Measurements from ENCODE around the gene AP1S3. TPM values are rescaled to one million over a fixed set of nuclear protein-coding genes. Genes with fewer than 3 reads are reported as not detected.
"Not testable (repeated sequence)": the region's sequence is repeated elsewhere in the genome, so short reads cannot be mapped to it uniquely, and the experiment has no call there.

Gene AP1S3
- total RNA-seq, 1 donor from 2014 or later = 3.5 TPM

- Mint-ChIP-seq H3K4me1 (ENCODE audit: unreplicated experiment) (peaks cover 15% of the 10 kb centered on the region), H3K27ac (ENCODE audit: unreplicated experiment) (no peak overlapping the region), H3K9me3 (ENCODE audit: unreplicated experiment) (no peaks in the 10 kb centered on the region), H3K4me3 (ENCODE audit: unreplicated experiment) (no peak overlapping the region), H3K27me3 (ENCODE audit: unreplicated experiment) (no peaks in the 10 kb centered on the region), H3K36me3 (ENCODE audit: unreplicated experiment) (no peaks in the 10 kb centered on the region)
- TF ChIP-seq, protein P1, sequence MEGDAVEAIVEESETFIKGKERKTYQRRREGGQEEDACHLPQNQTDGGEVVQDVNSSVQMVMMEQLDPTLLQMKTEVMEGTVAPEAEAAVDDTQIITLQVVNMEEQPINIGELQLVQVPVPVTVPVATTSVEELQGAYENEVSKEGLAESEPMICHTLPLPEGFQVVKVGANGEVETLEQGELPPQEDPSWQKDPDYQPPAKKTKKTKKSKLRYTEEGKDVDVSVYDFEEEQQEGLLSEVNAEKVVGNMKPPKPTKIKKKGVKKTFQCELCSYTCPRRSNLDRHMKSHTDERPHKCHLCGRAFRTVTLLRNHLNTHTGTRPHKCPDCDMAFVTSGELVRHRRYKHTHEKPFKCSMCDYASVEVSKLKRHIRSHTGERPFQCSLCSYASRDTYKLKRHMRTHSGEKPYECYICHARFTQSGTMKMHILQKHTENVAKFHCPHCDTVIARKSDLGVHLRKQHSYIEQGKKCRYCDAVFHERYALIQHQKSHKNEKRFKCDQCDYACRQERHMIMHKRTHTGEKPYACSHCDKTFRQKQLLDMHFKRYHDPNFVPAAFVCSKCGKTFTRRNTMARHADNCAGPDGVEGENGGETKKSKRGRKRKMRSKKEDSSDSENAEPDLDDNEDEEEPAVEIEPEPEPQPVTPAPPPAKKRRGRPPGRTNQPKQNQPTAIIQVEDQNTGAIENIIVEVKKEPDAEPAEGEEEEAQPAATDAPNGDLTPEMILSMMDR (IDR thresholded peaks at IDR 0.05) = no peak
- DNase-seq (ENCODE audit: extremely low spot score, unreplicated experiment) = no peak
Observed at GRCh38 chr2:223819891-223820290, 17.5 kb downstream of the AP1S3 start.

- Mint-ChIP-seq H3K36me3 (ENCODE audit: unreplicated experiment) (no peaks in the 10 kb centered on the region), H3K9me3 (ENCODE audit: unreplicated experiment) (no peaks in the 10 kb centered on the region), H3K4me1 (ENCODE audit: unreplicated experiment) (peaks cover 37% of the 10 kb centered on the region), H3K4me3 (ENCODE audit: unreplicated experiment) (no peak overlapping the region), H3K27me3 (ENCODE audit: unreplicated experiment) (no peaks in the 10 kb centered on the region), H3K27ac (ENCODE audit: unreplicated experiment) (peak overlapping the region; percentile 86)
- TF ChIP-seq, protein P1 (IDR thresholded peaks at IDR 0.05) = no peak
- DNase-seq (ENCODE audit: extremely low spot score, unreplicated experiment) = no peak
Observed at GRCh38 chr2:223815884-223816570, 21.4 kb downstream of the AP1S3 start.

DNA sequence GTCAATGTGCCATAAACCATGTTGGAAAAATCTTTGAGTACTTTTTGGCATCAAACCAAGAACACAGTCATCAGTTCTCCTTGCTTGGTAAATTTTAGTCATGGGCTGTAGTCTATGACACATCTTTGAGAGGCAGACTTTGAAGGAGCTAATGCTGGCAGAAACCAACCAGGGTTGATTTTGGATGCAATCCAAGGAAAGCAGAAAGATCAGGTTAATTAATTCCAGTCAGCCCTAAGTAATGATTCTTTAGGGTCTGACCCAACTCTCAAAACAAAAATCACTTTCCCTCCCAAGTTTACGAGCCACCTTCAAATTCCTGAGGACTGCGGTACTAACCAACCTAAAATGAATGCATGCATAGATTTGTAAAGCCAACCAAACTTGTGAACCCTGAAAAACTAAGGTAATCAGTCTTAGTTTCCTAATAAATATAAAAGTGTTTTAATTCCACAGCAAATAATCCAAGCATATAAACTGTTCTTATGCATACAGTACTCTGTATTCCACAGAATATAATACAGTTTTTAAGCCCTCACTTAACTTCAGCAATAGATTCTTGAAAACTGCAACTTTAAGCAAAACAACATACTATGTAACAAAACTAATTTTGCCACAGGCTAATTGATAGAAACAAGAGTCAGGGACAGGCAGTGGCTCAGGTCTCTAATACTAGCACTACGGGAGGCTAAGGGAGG lies 22.0 kb downstream of the AP1S3 start:
- peak overlapping the region; percentile 30 for H3K4me3 Mint-ChIP-seq (ENCODE audit: unreplicated experiment)
- H3K36me3 Mint-ChIP-seq (ENCODE audit: unreplicated experiment) = no peaks in the 10 kb centered on the region

DNA sequence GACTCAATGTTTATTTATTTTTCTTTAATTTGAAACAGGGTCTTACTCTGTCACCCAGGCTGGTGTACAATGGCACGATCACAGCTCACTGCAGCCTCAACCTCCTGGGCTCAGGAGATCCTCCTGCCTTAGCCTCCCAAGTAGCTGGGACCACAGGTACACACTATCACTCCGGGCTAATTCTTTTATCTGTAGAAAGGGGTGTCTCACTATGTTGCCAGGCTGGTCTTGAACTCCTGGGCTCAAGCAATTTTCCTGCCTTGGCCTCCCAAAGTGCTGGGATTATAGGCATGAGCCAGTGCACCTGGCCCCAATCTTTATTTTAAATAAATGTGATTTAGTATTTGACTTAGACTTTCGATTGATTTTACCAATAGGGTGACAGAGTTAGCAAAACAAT lies 22.6 kb downstream of the AP1S3 start:
- H3K27me3 Mint-ChIP-seq (ENCODE audit: unreplicated experiment); H3K36me3 Mint-ChIP-seq (ENCODE audit: unreplicated experiment); DNase-seq (ENCODE audit: extremely low spot score, unreplicated experiment); H3K9me3 Mint-ChIP-seq (ENCODE audit: unreplicated experiment): not testable (repeated sequence)
- Mint-ChIP-seq H3K4me3 (ENCODE audit: unreplicated experiment) (peak overlapping the region; percentile 30), H3K27ac (ENCODE audit: unreplicated experiment) (peak overlapping the region; percentile 86), H3K4me1 (ENCODE audit: unreplicated experiment) (peaks cover 37% of the 10 kb centered on the region)

More for the DNA sequence above, 22.0 kb downstream of the AP1S3 start:
- Mint-ChIP-seq H3K4me1 (ENCODE audit: unreplicated experiment) (peaks cover 37% of the 10 kb centered on the region), H3K27me3 (ENCODE audit: unreplicated experiment) (no peaks in the 10 kb centered on the region), H3K27ac (ENCODE audit: unreplicated experiment) (peak overlapping the region; percentile 86), H3K9me3 (ENCODE audit: unreplicated experiment) (no peaks in the 10 kb centered on the region)
- DNase-seq (ENCODE audit: extremely low spot score, unreplicated experiment) = no peak
- TF ChIP-seq, protein P1 (IDR thresholded peaks at IDR 0.05) = no peak

- TF ChIP-seq, protein P1 (IDR thresholded peaks at IDR 0.05) = no peak
Observed at GRCh38 chr2:223813329-223813728, 24.1 kb downstream of the AP1S3 start.

More at GRCh38 chr2:223813329-223813728, 24.1 kb downstream of the AP1S3 start:
- Mint-ChIP-seq H3K27ac (ENCODE audit: unreplicated experiment) (no peak overlapping the region), H3K4me1 (ENCODE audit: unreplicated experiment) (peaks cover 37% of the 10 kb centered on the region), H3K36me3 (ENCODE audit: unreplicated experiment) (no peaks in the 10 kb centered on the region), H3K27me3 (ENCODE audit: unreplicated experiment) (no peaks in the 10 kb centered on the region), H3K4me3 (ENCODE audit: unreplicated experiment) (no peak overlapping the region), H3K9me3 (ENCODE audit: unreplicated experiment) (no peaks in the 10 kb centered on the region)
- no peak for DNase-seq (ENCODE audit: extremely low spot score, unreplicated experiment)

All from osteocyte (in vitro differentiated cells).